GM18873 (cell line): ENCODE data around the gene SFT2D3.

Source experiments
- ATAC-seq: cut with Tn5 transposase; IDR thresholded peaks from one replicate; pipeline ENCODE4 v1.9.1; 2021; ENCODE audit warnings: mild to moderate bottlenecking, moderate library complexity, moderate number of reproducible peaks; ENCODE audit not compliant: unreplicated experiment, low FRiP score

Gene SFT2D3

GRCh38 chr2:127701193-127701650 lies at the start of gene SFT2D3:
Gene SFT2D3 (plus strand): TSS chr2:127701497. CDS start chr2:127701529, 32 bp downstream.
- peak; percentile 57 for ATAC-seq

GRCh38 chr2:127651971-127652550 lies 49.2 kb upstream of the SFT2D3 start:
- ATAC-seq = no peak

GRCh38 chr2:127652786-127653357 lies 48.4 kb upstream of the SFT2D3 start:
- ATAC-seq = no peak

GRCh38 chr2:127653421-127654083 lies 47.7 kb upstream of the SFT2D3 start:
- no peak for ATAC-seq

- no peak for ATAC-seq
Observed at GRCh38 chr2:127654084-127654837, 47.0 kb upstream of the SFT2D3 start.

- no peak for ATAC-seq
Observed at GRCh38 chr2:127654838-127655175, 46.5 kb upstream of the SFT2D3 start.

GRCh38 chr2:127655209-127656073 lies 45.9 kb upstream of the SFT2D3 start:
- ATAC-seq = no peak

GRCh38 chr2:127656569-127657231 lies 44.6 kb upstream of the SFT2D3 start:
- ATAC-seq = no peak

GRCh38 chr2:127657232-127657595 lies 44.1 kb upstream of the SFT2D3 start:
- ATAC-seq = no peak

- no peak for ATAC-seq
Observed at GRCh38 chr2:127658146-127658545, 43.2 kb upstream of the SFT2D3 start.

GRCh38 chr2:127658641-127659407 lies 42.5 kb upstream of the SFT2D3 start:
- ATAC-seq = no peak

GRCh38 chr2:127659408-127660290 lies 41.6 kb upstream of the SFT2D3 start:
- no peak for ATAC-seq

GRCh38 chr2:127660291-127660578 lies 41.1 kb upstream of the SFT2D3 start:
- no peak for ATAC-seq

- ATAC-seq = no peak
Observed at GRCh38 chr2:127661072-127661649, 40.1 kb upstream of the SFT2D3 start.

- no peak for ATAC-seq
Observed at GRCh38 chr2:127661949-127662510, 39.3 kb upstream of the SFT2D3 start.

- ATAC-seq = no peak
Observed at GRCh38 chr2:127662937-127663565, 38.2 kb upstream of the SFT2D3 start.

GRCh38 chr2:127663566-127664064 lies 37.7 kb upstream of the SFT2D3 start:
- no peak for ATAC-seq
